WTC11 (cell line): ENCODE data around the gene VEZF1. TPM values are rescaled to one million over a fixed set of nuclear protein-coding genes. Genes with fewer than 3 reads are reported as not detected.

Source experiments
- ATAC-seq: fragments of 200-7000 bp; cut with Tn5 transposase; 2 replicates; pipeline ENCODE4 v1.10.0; 2021; ENCODE audit warnings: mild to moderate bottlenecking, moderate library complexity
- CTCF ChIA-PET: fragments of 300-600 bp; sonication (Branson Sonifier 250); formaldehyde crosslinking; loops from one replicate; lab custom pipeline; 2021; ENCODE audit warnings: antibody characterized with exemption; lab: Charles Lee
- POLR2A ChIA-PET: fragments of 350-600 bp; sonication (Branson Sonifier 250); formaldehyde crosslinking; loops from one replicate; lab custom pipeline; 2021; ENCODE audit warnings: antibody characterized with exemption; lab: Charles Lee
- DNase-seq: peaks from one replicate; pipeline ENCODE4 v3.0.0; 2021; ENCODE audit warnings: low spot score
- H3K27ac Mint-ChIP-seq: 2 replicates; pipeline ENCODE4 v1.8.0; 2021; ENCODE audit warnings: mixed read lengths
- H3K27me3 Mint-ChIP-seq: 2 replicates; pipeline ENCODE4 v1.8.0; 2021; ENCODE audit warnings: low read depth, mild to moderate bottlenecking, moderate library complexity, mixed read lengths
- H3K36me3 Mint-ChIP-seq: 2 replicates; pipeline ENCODE4 v1.8.0; 2021; ENCODE audit warnings: mixed read lengths
- H3K4me1 Mint-ChIP-seq: 2 replicates; pipeline ENCODE4 v1.8.0; 2022; ENCODE audit warnings: mixed read lengths
- H3K4me3 Mint-ChIP-seq: 2 replicates; pipeline ENCODE4 v1.8.0; 2021; ENCODE audit warnings: mild to moderate bottlenecking, moderate library complexity, mixed read lengths
- H3K9me3 Mint-ChIP-seq: 2 replicates; pipeline ENCODE4 v1.8.0; 2021; ENCODE audit warnings: mixed read lengths
- ATF1 ChIP-seq: sonication (generic); formaldehyde crosslinking; IDR thresholded peaks from 2 replicates; pipeline ENCODE4 v1.8.1; 2023; ENCODE audit warnings: mild to moderate bottlenecking, moderate library complexity, missing genetic modification reagents
- CREM ChIP-seq: sonication (generic); formaldehyde crosslinking; IDR thresholded peaks from 2 replicates; pipeline ENCODE4 v1.8.1; 2022; ENCODE audit warnings: mild to moderate bottlenecking, missing genetic modification reagents, moderate library complexity
- EMX1 ChIP-seq: fragments of 250-450 bp; sonication (Bioruptor Pico); IDR thresholded peaks from 2 replicates; pipeline ENCODE4 v1.8.0; 2021; ENCODE audit warnings: mild to moderate bottlenecking
- FOXK1 ChIP-seq: sonication (generic); formaldehyde crosslinking; IDR thresholded peaks from 2 replicates; pipeline ENCODE4 v1.8.0; 2022; ENCODE audit warnings: mild to moderate bottlenecking, moderate library complexity, missing genetic modification reagents
- GTF2I ChIP-seq: fragments of 250-450 bp; sonication (Bioruptor Pico); conservative IDR thresholded peaks from 2 replicates; pipeline ENCODE4 v1.4.0; 2021; ENCODE audit warnings: mild to moderate bottlenecking
- JUN ChIP-seq: sonication (generic); formaldehyde crosslinking; IDR thresholded peaks from 2 replicates; pipeline ENCODE4 v1.8.0; 2023; ENCODE audit warnings: mild to moderate bottlenecking, missing genetic modification reagents
- KAT7 ChIP-seq: sonication (generic); formaldehyde crosslinking; IDR thresholded peaks from 2 replicates; pipeline ENCODE4 v1.8.1; 2023; ENCODE audit warnings: missing genetic modification reagents, mild to moderate bottlenecking, borderline replicate concordance
- NFATC4 ChIP-seq: fragments of 250-450 bp; sonication (Bioruptor Pico); IDR thresholded peaks from 2 replicates; pipeline ENCODE4 v1.9.0; 2021; ENCODE audit warnings: mild to moderate bottlenecking
- OVOL2 ChIP-seq: fragments of 250-450 bp; sonication (Bioruptor Pico); IDR thresholded peaks from 2 replicates; pipeline ENCODE4 v1.9.0; 2021; ENCODE audit warnings: mild to moderate bottlenecking, borderline replicate concordance
- TEAD4 ChIP-seq: sonication (generic); formaldehyde crosslinking; IDR thresholded peaks from 2 replicates; pipeline ENCODE4 v1.8.0; 2022; ENCODE audit warnings: mild to moderate bottlenecking, missing genetic modification reagents
- TP53 ChIP-seq: sonication (generic); formaldehyde crosslinking; IDR thresholded peaks from 2 replicates; pipeline ENCODE4 v1.8.1; 2023; ENCODE audit warnings: mild to moderate bottlenecking, missing genetic modification reagents
- USF1 ChIP-seq: sonication (generic); formaldehyde crosslinking; IDR thresholded peaks from 2 replicates; pipeline ENCODE4 v1.8.0; 2022; ENCODE audit warnings: mild to moderate bottlenecking, missing genetic modification reagents
- ZNF219 ChIP-seq: sonication (generic); formaldehyde crosslinking; IDR thresholded peaks from 2 replicates; pipeline ENCODE4 v1.8.0; 2023; ENCODE audit warnings: missing genetic modification reagents, mild to moderate bottlenecking, borderline replicate concordance
- ZNF416 ChIP-seq: fragments of 250-450 bp; sonication (Bioruptor Pico); IDR thresholded peaks from 2 replicates; pipeline ENCODE4 v1.9.0; 2021; ENCODE audit warnings: mild to moderate bottlenecking, inconsistent platforms
- ZNF532 ChIP-seq: fragments of 250-450 bp; sonication (Bioruptor Pico); IDR thresholded peaks from 2 replicates; pipeline ENCODE4 v1.9.0; 2021; ENCODE audit warnings: mild to moderate bottlenecking, borderline replicate concordance
- ZNF671 ChIP-seq: fragments of 250-450 bp; sonication (Bioruptor Pico); IDR thresholded peaks from 2 replicates; pipeline ENCODE4 v1.8.0; 2021; ENCODE audit warnings: mild to moderate bottlenecking
- total RNA-seq: library from RNA; stranded (reverse); gene quantifications from 3 replicates; pipeline ENCODE4 v1.2.3, GENCODE V29; 2021
- TF ChIP-seq, protein P1 (sequence below): sonication (generic); formaldehyde crosslinking; IDR thresholded peaks from 2 replicates; pipeline ENCODE4 v1.8.0; 2022; ENCODE audit warnings: mild to moderate bottlenecking, missing genetic modification reagents
- TF ChIP-seq, protein P2 (sequence below): sonication (generic); formaldehyde crosslinking; conservative IDR thresholded peaks from 2 replicates; pipeline ENCODE4 v1.8.1; 2023; ENCODE audit warnings: mild to moderate bottlenecking, low read depth, missing genetic modification reagents, moderate library complexity

The VEZF1 gene
- total RNA-seq, 1 experiment from 2014 or later = 43.3 TPM

GRCh38 chr17:58019521-58019920, 31.5 kb upstream of the VEZF1 start (continued):
- TF ChIP-seq USF1 (CRISPR knock-in tag) (no peak), EMX1 (CRISPR knock-in tag) (no peak), TP53 (CRISPR knock-in tag) (no peak), NFATC4 (CRISPR knock-in tag) (no peak), ATF1 (CRISPR knock-in tag) (no peak)

GRCh38 chr17:58019039-58019438, 31.0 kb upstream of the VEZF1 start:
- Mint-ChIP-seq H3K27ac (no peak overlapping the region), H3K27me3 (no peaks in the 10 kb centered on the region), H3K4me1 (peaks cover 11% of the 10 kb centered on the region), H3K4me3 (no peak overlapping the region), H3K36me3 (no peaks in the 10 kb centered on the region), H3K9me3 (no peaks in the 10 kb centered on the region)
- POLR2A ChIA-PET = interaction anchor here (0.5 kb wide), 1 partner anchor 900 kb away, joined by 3 read pairs; no protein-coding TSS in a partner anchor
- ATAC-seq (no peak), DNase-seq (no peak)
- TF ChIP-seq ZNF532 (CRISPR knock-in tag) (no peak), ZNF219 (CRISPR knock-in tag) (no peak), CREM (CRISPR knock-in tag) (no peak), GTF2I (CRISPR knock-in tag) (no peak), TEAD4 (CRISPR knock-in tag) (no peak), ZNF671 (CRISPR knock-in tag) (no peak), OVOL2 (CRISPR knock-in tag) (no peak), FOXK1 (no peak), KAT7 (no peak), JUN (CRISPR knock-in tag) (no peak), ZNF416 (CRISPR knock-in tag) (no peak)
- TF ChIP-seq, protein P1, sequence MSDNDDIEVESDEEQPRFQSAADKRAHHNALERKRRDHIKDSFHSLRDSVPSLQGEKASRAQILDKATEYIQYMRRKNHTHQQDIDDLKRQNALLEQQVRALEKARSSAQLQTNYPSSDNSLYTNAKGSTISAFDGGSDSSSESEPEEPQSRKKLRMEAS = no peak
- TF ChIP-seq, protein P2, sequence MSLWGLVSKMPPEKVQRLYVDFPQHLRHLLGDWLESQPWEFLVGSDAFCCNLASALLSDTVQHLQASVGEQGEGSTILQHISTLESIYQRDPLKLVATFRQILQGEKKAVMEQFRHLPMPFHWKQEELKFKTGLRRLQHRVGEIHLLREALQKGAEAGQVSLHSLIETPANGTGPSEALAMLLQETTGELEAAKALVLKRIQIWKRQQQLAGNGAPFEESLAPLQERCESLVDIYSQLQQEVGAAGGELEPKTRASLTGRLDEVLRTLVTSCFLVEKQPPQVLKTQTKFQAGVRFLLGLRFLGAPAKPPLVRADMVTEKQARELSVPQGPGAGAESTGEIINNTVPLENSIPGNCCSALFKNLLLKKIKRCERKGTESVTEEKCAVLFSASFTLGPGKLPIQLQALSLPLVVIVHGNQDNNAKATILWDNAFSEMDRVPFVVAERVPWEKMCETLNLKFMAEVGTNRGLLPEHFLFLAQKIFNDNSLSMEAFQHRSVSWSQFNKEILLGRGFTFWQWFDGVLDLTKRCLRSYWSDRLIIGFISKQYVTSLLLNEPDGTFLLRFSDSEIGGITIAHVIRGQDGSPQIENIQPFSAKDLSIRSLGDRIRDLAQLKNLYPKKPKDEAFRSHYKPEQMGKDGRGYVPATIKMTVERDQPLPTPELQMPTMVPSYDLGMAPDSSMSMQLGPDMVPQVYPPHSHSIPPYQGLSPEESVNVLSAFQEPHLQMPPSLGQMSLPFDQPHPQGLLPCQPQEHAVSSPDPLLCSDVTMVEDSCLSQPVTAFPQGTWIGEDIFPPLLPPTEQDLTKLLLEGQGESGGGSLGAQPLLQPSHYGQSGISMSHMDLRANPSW = no peak
- CTCF ChIA-PET = no interaction called here
